ENCODE measurements around the gene GPSM1. TPM values are rescaled to one million over a fixed set of nuclear protein-coding genes. Genes with fewer than 3 reads are reported as not detected.

The GPSM1 gene
- total RNA-seq, 1 donor from 2014 or later = 1.9 TPM

DNA sequence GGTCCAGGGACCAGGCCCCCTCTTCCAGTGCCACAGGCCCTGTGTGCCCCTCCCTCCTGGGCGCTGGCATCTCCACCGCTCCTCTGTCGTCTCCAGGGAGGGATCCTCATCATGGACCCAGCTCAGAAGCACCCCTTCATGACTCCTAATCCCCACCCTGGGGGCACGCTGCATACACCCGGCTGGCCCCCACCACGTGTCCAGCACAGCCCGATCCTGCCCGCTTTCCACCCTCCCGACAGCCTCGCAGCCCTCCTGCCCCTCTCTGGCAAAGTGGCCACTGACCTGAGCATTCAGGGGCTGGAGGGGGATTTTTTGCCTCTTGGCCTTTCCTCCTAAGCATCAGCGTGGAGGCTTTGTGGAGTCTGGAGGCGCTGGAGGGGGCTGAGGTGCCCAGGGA is 24.8 kb upstream of the GPSM1 start:
- intact Hi-C loops (cut with micrococcal nuclease) = no loop called here
- CTCF ChIA-PET = no interaction called here
- Mint-ChIP-seq H3K27ac (no peak overlapping the region), H3K36me3 (ENCODE audit: low read depth) (no peaks in the 10 kb centered on the region), H3K4me1 (peaks cover 2% of the 10 kb centered on the region), H3K27me3 (peaks cover 3% of the 10 kb centered on the region), H3K4me3 (no peak overlapping the region), H3K9me3 (no peaks in the 10 kb centered on the region)
- POLR2A ChIA-PET = no interaction called here
- DNase-seq (no peak), ATAC-seq (ENCODE audit: low read depth) (no peak)
- TF ChIP-seq, protein P1, sequence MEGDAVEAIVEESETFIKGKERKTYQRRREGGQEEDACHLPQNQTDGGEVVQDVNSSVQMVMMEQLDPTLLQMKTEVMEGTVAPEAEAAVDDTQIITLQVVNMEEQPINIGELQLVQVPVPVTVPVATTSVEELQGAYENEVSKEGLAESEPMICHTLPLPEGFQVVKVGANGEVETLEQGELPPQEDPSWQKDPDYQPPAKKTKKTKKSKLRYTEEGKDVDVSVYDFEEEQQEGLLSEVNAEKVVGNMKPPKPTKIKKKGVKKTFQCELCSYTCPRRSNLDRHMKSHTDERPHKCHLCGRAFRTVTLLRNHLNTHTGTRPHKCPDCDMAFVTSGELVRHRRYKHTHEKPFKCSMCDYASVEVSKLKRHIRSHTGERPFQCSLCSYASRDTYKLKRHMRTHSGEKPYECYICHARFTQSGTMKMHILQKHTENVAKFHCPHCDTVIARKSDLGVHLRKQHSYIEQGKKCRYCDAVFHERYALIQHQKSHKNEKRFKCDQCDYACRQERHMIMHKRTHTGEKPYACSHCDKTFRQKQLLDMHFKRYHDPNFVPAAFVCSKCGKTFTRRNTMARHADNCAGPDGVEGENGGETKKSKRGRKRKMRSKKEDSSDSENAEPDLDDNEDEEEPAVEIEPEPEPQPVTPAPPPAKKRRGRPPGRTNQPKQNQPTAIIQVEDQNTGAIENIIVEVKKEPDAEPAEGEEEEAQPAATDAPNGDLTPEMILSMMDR (IDR thresholded peaks at IDR 0.05) = no peak

DNA sequence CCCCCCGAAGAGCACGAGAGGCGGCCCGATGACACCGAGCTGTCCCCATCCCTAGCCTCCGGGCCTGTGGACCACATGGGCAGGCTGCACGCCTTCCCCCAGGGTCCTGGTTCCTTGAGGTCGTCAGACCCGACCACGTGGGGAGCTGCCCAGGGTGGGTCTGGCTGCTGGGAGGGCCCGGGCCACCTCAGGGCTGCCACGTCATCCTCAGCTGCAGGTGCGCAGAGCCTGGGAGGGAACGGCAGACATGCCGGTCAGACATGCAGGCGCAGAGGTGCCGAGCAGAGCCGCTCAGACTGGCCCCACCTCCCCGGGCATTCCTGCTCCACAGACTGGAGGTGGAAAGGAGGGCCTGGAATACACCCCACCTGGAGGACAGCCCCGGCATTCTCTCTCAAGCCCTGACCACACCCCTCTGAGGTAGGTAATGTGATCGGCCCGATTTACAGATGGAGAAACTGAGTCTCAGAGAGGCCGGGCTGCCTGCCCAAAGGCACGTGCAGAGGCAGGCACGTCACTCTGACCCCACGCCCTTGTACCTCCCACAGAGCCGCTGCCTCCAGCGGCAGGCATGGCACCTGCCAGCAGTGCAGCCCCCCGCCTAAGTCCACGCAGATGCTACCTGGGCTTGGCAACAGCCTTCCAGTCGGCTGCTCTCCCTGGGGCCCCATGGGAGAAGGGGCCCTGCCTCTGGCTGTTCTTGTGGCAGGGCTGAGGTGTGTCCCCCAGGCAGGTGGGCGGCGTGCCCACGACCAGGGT is 24.1 kb upstream of the GPSM1 start:
- TF ChIP-seq, protein P1 (IDR thresholded peaks at IDR 0.05) = no peak
- intact Hi-C loops (cut with micrococcal nuclease) = no loop called here
- H3K36me3 Mint-ChIP-seq (ENCODE audit: low read depth) = no peaks in the 10 kb centered on the region
- ATAC-seq (ENCODE audit: low read depth) = no peak
- no peak for DNase-seq
- no peak overlapping the region for H3K4me3 Mint-ChIP-seq
- POLR2A ChIA-PET = no interaction called here
- H3K27ac Mint-ChIP-seq = no peak overlapping the region
- H3K9me3 Mint-ChIP-seq = no peaks in the 10 kb centered on the region
- H3K27me3 Mint-ChIP-seq = peaks cover 3% of the 10 kb centered on the region
- CTCF ChIA-PET = no interaction called here
- peaks cover 2% of the 10 kb centered on the region for H3K4me1 Mint-ChIP-seq

DNA sequence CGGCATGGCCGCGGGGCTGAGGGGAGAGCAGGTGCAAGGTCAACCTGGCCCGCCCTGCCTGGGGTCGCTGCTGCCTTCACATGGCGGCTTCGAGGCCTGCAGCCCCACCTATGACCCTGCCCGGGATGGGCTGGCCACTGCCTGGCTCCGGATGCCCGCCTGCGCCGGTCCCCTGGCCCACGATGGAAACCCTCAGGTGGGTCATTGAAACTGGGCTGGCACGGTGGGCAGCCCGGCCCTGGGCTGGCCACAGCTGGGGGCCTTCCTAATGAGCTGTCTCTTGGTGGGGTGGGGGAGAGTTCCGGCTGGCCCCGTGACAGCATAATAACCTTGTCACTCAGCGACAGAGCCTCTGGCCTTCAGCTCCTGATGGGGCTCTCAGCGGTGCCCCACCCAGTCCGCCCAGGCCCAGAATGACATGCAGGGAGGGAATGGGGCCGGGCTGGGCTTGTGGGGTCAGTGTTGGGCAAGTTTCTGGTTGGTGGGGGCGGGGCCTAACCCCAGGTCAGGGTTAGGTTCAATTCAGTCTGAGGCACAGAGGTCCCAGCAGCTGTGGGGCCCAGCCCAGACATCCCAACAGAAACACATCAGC is 23.4 kb upstream of the GPSM1 start, which contains the start of gene CCDC187:
Gene CCDC187 (minus strand): TSS at position 270 of the 592 bp plus-strand sequence. CDS start 264 bp downstream, at position 6.
- DNase-seq = no peak
- ChIA-PET CTCF (no interaction called here), POLR2A (no interaction called here)
- TF ChIP-seq, protein P1 (IDR thresholded peaks at IDR 0.05) = no peak
- Mint-ChIP-seq H3K27me3 (peaks cover 3% of the 10 kb centered on the region), H3K4me1 (peaks cover 2% of the 10 kb centered on the region), H3K4me3 (no peak within 1 kb of the TSS), H3K27ac (no peak within 1 kb of the TSS), H3K9me3 (no peaks in the 10 kb centered on the region), H3K36me3 (ENCODE audit: low read depth) (no peaks in the 10 kb centered on the region)
- intact Hi-C loops (cut with micrococcal nuclease) = no loop called here
- no peak for ATAC-seq (ENCODE audit: low read depth)

DNA sequence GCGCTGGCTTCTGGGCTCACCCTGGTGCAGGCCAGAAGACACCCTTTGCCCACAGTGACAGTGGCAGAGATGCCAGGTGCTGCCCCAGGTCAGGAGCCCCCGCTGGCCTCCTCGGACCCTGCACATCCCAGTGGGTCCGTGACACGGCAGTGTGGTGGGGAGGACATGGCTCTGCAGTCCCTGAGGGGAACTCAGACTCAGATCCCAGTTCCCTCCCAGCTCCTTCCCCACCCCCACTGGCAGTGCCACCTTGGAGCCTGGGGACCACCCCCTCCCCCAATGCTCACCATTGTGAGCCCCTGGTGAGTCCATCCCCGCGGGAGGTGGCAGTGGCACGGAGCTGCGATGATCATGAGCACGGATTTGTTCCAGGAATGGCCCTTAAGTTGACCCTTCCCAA is 22.9 kb upstream of the GPSM1 start:
- peaks cover 2% of the 10 kb centered on the region for H3K4me1 Mint-ChIP-seq
- no peaks in the 10 kb centered on the region for H3K9me3 Mint-ChIP-seq
- H3K4me3 Mint-ChIP-seq = no peak overlapping the region
- H3K27ac Mint-ChIP-seq = no peak overlapping the region
- ChIA-PET CTCF (no interaction called here), POLR2A (no interaction called here)
- TF ChIP-seq, protein P1 (IDR thresholded peaks at IDR 0.05) = no peak
- DNase-seq (no peak), ATAC-seq (ENCODE audit: low read depth) (no peak)
- H3K27me3 Mint-ChIP-seq = peaks cover 3% of the 10 kb centered on the region
- intact Hi-C loops (cut with micrococcal nuclease) = no loop called here
- no peaks in the 10 kb centered on the region for H3K36me3 Mint-ChIP-seq (ENCODE audit: low read depth)

DNA sequence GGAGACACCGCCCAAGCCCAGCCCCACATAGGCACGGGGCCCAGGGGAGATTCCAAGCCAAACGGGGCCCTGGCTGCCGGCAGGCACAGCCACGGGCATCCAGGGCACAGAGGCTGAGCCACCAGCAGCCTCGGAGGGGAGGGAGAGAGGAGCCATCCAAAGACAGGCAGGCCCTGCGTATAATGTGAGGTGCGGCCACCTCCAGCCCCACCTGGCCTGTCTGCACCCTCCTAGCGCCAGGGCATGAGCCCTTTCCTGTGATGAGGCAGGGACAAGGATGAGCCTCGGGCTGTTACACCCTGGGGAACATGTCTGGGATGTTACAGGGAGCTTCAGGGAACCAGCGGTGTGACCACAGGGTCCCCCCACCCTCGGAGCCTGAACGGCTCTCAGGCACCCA is 22.4 kb upstream of the GPSM1 start:
- ATAC-seq (ENCODE audit: low read depth) (no peak), DNase-seq (no peak)
- TF ChIP-seq, protein P1 (IDR thresholded peaks at IDR 0.05) = no peak
- ChIA-PET POLR2A (no interaction called here), CTCF (no interaction called here)
- no peaks in the 10 kb centered on the region for H3K36me3 Mint-ChIP-seq (ENCODE audit: low read depth)
- H3K9me3 Mint-ChIP-seq = no peaks in the 10 kb centered on the region
- peaks cover 2% of the 10 kb centered on the region for H3K4me1 Mint-ChIP-seq
- no peak overlapping the region for H3K4me3 Mint-ChIP-seq
- no peak overlapping the region for H3K27ac Mint-ChIP-seq
- intact Hi-C loops (cut with micrococcal nuclease) = no loop called here
- H3K27me3 Mint-ChIP-seq = peaks cover 3% of the 10 kb centered on the region
